Smooth muscle cell (in vitro differentiated cells): ENCODE measurements around the gene CMTM2. TPM values are rescaled to one million over a fixed set of nuclear protein-coding genes. Genes with fewer than 3 reads are reported as not detected.

ENCODE experiments used
- DNase-seq: peaks from one replicate; lab custom pipeline; 2025; ENCODE audit not compliant: unreplicated experiment; lab: John Stamatoyannopoulos, UW
- H2AFZ ChIP-seq: fragments of 200-600 bp; sonication (generic); 2 replicates; pipeline ENCODE4 v1.6.0; 2016; ENCODE audit warnings: antibody characterized with exemption, low read depth, mild to moderate bottlenecking
- H3F3A ChIP-seq: fragments of 200-600 bp; sonication (generic); 2 replicates; pipeline ENCODE4 v1.6.0; 2017; ENCODE audit warnings: antibody characterized with exemption, low read depth
- H3K27ac ChIP-seq: fragments of 200-600 bp; sonication (generic); 2 replicates; pipeline ENCODE4 v1.5.1; 2016; ENCODE audit warnings: low read depth, mild to moderate bottlenecking
- H3K27me3 ChIP-seq: fragments of 200-600 bp; sonication (generic); 2 replicates; pipeline ENCODE4 v1.6.1; 2016; ENCODE audit warnings: low read depth, mild to moderate bottlenecking
- H3K36me3 ChIP-seq: fragments of 200-600 bp; sonication (generic); 2 replicates; pipeline ENCODE4 v1.5.1; 2016; ENCODE audit warnings: low read depth
- H3K4me1 ChIP-seq: fragments of 200-600 bp; sonication (generic); 2 replicates; pipeline ENCODE4 v1.5.1; 2016; ENCODE audit warnings: low read depth
- H3K4me2 ChIP-seq: fragments of 200-600 bp; sonication (generic); 2 replicates; pipeline ENCODE4 v1.6.0; 2016; ENCODE audit warnings: mild to moderate bottlenecking
- H3K4me3 ChIP-seq: fragments of 200-600 bp; sonication (generic); 2 replicates; pipeline ENCODE4 v1.5.1; 2016; ENCODE audit warnings: mild to moderate bottlenecking
- H3K79me2 ChIP-seq: fragments of 200-600 bp; sonication (generic); 2 replicates; pipeline ENCODE4 v1.6.0; 2016; ENCODE audit warnings: low read depth, mild to moderate bottlenecking
- H3K9ac ChIP-seq: fragments of 200-600 bp; sonication (generic); 2 replicates; pipeline ENCODE4 v1.6.0; 2016; ENCODE audit warnings: low read depth
- H3K9me3 ChIP-seq: fragments of 200-600 bp; sonication (generic); replicated peaks from 2 replicates; pipeline ENCODE4 v1.5.1; 2016; ENCODE audit warnings: low read depth
- H4K20me1 ChIP-seq: fragments of 200-600 bp; sonication (generic); 2 replicates; pipeline ENCODE4 v1.6.0; 2016; ENCODE audit warnings: low read depth
- WGBS: methylation state at CpG from one replicate; pipeline ENCODE4 v1.1.7; 2016; ENCODE audit warnings: low lambda C conversion rate; 5-methylcytosine and 5-hydroxymethylcytosine counted together
- polyA plus RNA-seq: library from polyadenylated mRNA; unstranded; fragments of >200 nt; fragmentation: Nextera tagmentation; extraction: Ambion mirVana; gene quantifications from 2 replicates; pipeline ENCODE4 v1.2.1, GENCODE V29; 2016
- total RNA-seq: library from RNA; depleted of rRNA; stranded (reverse); fragments of >200 nt; gene quantifications from 2 replicates; pipeline ENCODE4 v1.2.3, GENCODE V29; 2014
- TF ChIP-seq, protein P1 (sequence below): fragments of 200-600 bp; sonication (generic); IDR thresholded peaks from 2 replicates; pipeline ENCODE4 v1.5.1; 2017; ENCODE audit warnings: borderline replicate concordance, mild to moderate bottlenecking, antibody characterized with exemption; ENCODE audit not compliant: insufficient read depth, poor library complexity, severe bottlenecking

The CMTM2 gene
- total and polyA plus RNA-seq, 2 experiments from 2014 or later = not detected

- Histone ChIP-seq H3K27ac (peak overlapping the region; percentile 67), H3K27me3 (no peaks in the 10 kb centered on the region), H2AFZ (no peak overlapping the region), H3K9me3 (no peaks in the 10 kb centered on the region), H3F3A (no peaks in the 10 kb centered on the region), H3K4me2 (peak overlapping the region; percentile 90), H3K79me2 (peaks cover 15% of the 10 kb centered on the region), H3K4me1 (peaks cover 8% of the 10 kb centered on the region), H3K4me3 (peak overlapping the region; percentile 97), H3K36me3 (no peaks in the 10 kb centered on the region), H4K20me1 (peaks cover 56% of the 10 kb centered on the region), H3K9ac (peak overlapping the region; percentile 92)
- 70% methylated on average over 10 of the region's 10 CpGs for WGBS
- TF ChIP-seq, protein P1, sequence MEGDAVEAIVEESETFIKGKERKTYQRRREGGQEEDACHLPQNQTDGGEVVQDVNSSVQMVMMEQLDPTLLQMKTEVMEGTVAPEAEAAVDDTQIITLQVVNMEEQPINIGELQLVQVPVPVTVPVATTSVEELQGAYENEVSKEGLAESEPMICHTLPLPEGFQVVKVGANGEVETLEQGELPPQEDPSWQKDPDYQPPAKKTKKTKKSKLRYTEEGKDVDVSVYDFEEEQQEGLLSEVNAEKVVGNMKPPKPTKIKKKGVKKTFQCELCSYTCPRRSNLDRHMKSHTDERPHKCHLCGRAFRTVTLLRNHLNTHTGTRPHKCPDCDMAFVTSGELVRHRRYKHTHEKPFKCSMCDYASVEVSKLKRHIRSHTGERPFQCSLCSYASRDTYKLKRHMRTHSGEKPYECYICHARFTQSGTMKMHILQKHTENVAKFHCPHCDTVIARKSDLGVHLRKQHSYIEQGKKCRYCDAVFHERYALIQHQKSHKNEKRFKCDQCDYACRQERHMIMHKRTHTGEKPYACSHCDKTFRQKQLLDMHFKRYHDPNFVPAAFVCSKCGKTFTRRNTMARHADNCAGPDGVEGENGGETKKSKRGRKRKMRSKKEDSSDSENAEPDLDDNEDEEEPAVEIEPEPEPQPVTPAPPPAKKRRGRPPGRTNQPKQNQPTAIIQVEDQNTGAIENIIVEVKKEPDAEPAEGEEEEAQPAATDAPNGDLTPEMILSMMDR = no peak
- DNase-seq = no peak
Observed at GRCh38 chr16:66605979-66606751, 26.9 kb downstream of the CMTM2 start.

GRCh38 chr16:66608241-66609138 lies 29.2 kb downstream of the CMTM2 start:
- Histone ChIP-seq H4K20me1 (peaks cover 67% of the 10 kb centered on the region), H3K9ac (no peak overlapping the region), H3K27me3 (no peaks in the 10 kb centered on the region), H3K9me3 (no peaks in the 10 kb centered on the region), H3F3A (no peaks in the 10 kb centered on the region), H3K27ac (no peak overlapping the region), H3K4me2 (no peak overlapping the region), H2AFZ (no peak overlapping the region), H3K79me2 (peaks cover 15% of the 10 kb centered on the region), H3K4me3 (no peak overlapping the region), H3K4me1 (peaks cover 8% of the 10 kb centered on the region), H3K36me3 (no peaks in the 10 kb centered on the region)
- WGBS = 39% methylated on average over 17 of the region's 17 CpGs
- TF ChIP-seq, protein P1 = peak; percentile 94
- DNase-seq = peak; percentile 49

DNA sequence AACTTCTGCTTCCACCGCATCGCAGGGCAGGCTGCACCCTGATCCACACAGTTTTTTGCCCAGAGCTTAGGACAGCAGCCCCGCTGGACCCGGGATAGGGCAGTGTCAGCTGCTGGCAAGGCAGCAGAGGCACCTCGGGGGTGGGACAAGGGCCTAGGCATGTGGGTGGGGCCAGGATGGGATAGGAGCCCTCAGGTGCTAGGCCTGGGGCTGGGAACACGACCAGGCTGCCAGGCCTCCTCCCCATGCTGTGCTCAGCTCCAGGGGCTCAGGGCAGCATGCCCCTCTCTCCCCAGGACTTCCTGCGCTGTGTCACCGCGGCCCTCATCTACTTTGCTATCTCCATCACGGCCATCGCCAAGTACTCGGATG lies 29.9 kb downstream of the CMTM2 start:
- peaks cover 69% of the 10 kb centered on the region for H4K20me1 ChIP-seq
- TF ChIP-seq, protein P1 = no peak
- no peak overlapping the region for H3K4me2 ChIP-seq
- no peak overlapping the region for H3K9ac ChIP-seq
- no peak overlapping the region for H2AFZ ChIP-seq
- no peak overlapping the region for H3K27ac ChIP-seq
- H3K79me2 ChIP-seq = peaks cover 15% of the 10 kb centered on the region
- no peaks in the 10 kb centered on the region for H3K9me3 ChIP-seq
- H3K4me3 ChIP-seq = no peak overlapping the region
- H3K27me3 ChIP-seq = no peaks in the 10 kb centered on the region
- H3K4me1 ChIP-seq = peaks cover 8% of the 10 kb centered on the region
- no peaks in the 10 kb centered on the region for H3K36me3 ChIP-seq
- no peaks in the 10 kb centered on the region for H3F3A ChIP-seq
- WGBS = 95% methylated on average over 11 of the region's 12 CpGs
- no peak for DNase-seq
